ENCODE measurements around the gene PRRX1.

The PRRX1 gene

GRCh38 chr1:170725326-170725725 is 61.4 kb downstream of the PRRX1 start:
- DNase-seq, result no peak

DNA sequence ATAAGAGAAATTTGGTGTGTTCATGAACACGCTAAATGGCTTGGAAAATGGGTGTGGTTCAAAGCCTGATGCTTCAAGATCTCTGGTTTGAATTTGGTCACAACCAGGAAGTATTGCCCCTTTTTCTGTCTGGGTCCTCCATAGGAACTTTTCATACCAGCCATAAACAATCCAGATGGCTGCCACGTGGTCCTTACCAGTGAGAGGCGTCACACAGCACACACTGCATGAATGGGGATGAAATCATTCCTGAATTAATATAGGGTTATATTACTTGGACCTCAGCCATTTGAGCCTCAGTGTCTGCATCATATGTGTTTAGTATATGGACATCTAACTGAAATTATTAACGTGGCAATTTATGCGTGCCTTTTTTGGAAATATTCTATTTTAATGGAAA is 64.0 kb downstream of the PRRX1 start:
- DNase-seq, result no peak

DNA sequence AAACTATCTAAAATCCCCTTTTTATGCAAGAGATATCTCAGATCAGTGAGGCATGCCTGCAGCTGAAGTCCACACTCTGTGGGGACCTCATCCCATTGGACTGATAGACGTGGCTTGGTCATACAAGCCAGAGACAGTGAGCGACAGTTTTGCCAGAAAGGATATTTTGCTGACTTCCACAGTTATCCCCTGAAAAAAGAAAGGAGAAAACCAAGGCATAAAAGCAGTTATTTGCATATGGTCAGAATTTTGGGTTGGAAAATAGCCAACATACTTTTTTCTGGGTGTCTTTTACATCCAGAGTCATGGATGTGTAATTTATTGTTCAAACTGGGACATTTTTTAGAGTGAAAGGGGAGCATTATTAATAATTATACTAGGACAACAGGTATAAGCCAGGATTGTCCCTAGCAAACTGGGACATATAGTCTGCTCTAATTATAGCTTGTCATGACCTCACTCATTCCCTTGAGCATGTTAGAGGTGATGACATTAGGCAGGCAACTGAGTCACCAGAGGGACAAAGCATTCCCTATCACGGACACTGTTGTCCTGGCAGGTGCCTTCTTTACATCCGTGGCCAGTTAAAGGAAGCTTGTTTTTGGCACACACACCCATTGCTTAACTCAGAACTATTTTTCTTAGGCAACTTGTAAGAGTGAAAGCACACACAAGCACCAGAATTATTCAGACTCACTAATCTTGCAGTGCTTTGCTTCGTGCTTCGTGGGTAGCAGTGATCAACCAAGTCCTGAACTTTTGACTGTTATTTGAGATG is 65.5 kb downstream of the PRRX1 start:
- no peak for DNase-seq

GRCh38 chr1:170730014-170730413 is 66.1 kb downstream of the PRRX1 start:
- no peak for DNase-seq

- no peak for DNase-seq
Observed at GRCh38 chr1:170730438-170730837, 66.5 kb downstream of the PRRX1 start.

- no peak for DNase-seq
Observed at GRCh38 chr1:170731566-170732251, 67.8 kb downstream of the PRRX1 start.

- DNase-seq, result no peak
Observed at GRCh38 chr1:170732252-170732588, 68.3 kb downstream of the PRRX1 start.

GRCh38 chr1:170734412-170735175 is 70.7 kb downstream of the PRRX1 start:
- no peak for DNase-seq

- DNase-seq, result no peak
Observed at GRCh38 chr1:170735366-170736263, 71.7 kb downstream of the PRRX1 start.

DNA sequence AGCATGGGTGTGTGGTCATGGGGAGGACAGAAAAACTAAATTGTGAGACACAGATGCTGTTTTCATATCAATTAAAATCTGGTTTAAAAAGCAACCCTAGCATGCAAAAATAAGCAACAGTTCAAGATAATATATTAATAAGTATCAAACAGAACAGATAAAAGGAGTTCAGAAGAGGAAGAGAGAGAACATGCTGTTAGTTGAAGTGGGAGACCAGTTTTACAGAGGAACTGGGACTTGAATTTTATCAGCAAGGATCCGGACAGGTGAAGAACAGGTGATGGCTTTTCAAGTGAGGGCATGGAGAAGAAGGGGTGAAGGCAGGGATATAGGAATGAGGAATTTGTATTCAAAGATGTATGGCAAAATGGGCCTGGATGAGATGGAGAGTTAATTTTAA is 75.9 kb downstream of the PRRX1 start:
- no peak for DNase-seq

DNA sequence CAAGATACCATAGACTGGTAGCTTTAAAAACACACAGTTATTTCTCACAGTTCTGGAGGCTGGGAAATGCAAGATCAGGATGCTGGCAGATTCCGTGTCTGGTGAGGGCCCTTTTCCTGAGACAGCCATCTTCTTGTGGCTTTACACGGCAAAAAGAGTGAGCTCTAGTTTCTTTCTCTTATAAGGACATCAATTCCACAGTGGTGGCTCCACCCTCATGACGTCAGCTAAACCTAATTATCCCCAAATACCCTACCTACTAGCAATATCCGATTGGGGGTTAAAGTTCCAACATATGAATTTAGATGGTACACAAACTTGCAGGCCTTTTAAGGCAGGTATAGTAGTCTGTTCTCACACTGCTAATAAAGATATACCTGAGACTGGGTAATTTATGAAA is 77.7 kb downstream of the PRRX1 start:
- DNase-seq, result no peak

DNA sequence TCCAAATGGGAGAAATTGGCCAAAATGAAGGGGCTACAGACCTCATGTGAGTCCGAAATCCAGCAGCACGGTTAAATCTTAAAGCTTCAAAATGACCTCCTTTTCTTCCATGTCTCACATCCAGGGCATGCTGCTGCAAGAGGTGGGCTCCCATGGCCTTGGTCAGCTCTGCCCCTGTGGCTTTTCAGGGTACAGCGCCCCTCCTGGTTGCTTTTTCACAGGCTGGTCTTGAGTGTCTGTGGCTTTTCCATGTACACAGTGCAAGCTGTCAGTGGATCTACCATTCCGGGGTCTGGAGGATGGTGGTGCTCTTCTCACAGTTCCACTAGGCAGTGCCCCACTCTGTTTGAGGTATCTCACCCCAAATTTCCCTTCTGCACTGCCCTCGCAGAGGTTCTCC is 78.7 kb downstream of the PRRX1 start:
- DNase-seq, result no peak

- no peak for DNase-seq
Observed at GRCh38 chr1:170743083-170743482, 79.2 kb downstream of the PRRX1 start.

GRCh38 chr1:170749549-170749948 is 85.6 kb downstream of the PRRX1 start:
- no peak for DNase-seq

GRCh38 chr1:170749959-170750358 is 86.0 kb downstream of the PRRX1 start:
- DNase-seq, result no peak

- no peak for DNase-seq
Observed at GRCh38 chr1:170755795-170756194, 91.9 kb downstream of the PRRX1 start.

DNA sequence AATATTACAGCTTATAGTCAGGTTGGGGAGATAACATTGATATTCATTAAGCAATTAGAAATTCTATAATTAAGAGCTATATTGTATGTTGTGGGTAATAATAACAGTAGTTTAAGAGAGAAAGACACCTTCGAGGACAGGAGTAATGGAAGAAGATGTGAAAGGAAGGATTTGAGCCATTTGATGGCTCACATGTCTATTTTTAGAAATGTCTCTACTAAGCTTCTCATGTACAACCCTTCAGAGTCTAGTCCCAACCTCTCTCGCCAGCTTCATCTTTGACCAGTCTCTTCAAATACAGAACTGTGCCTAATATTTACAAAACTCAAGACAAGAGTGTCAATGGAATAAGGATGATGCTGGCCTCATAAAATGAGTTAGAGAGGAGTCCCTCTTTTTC is 95.1 kb downstream of the PRRX1 start:
- no peak for DNase-seq

GRCh38 chr1:170765279-170765678 is 101.3 kb downstream of the PRRX1 start:
- no peak for DNase-seq

GRCh38 chr1:170765712-170766330 is 101.9 kb downstream of the PRRX1 start:
- no peak for DNase-seq

DNA sequence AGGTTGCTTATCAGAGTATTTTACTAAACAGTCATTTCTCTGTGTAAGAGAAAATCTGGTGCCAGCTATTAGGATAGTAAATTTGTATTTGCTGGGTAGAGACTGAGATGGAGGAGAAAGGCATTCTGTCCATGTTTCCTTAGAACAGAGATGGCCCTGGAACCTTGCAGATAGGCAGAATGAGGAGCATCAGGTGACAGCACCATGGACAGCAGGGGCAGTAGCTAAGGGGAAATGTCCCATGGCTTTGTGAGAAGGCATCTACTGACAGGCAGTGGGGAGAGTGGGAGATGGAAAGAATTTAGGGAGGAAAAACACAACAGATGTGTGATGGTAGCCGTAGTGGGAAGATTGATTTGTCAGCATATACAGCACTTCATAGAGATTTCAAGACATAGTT is 105.0 kb downstream of the PRRX1 start:
- DNase-seq, result no peak

DNA sequence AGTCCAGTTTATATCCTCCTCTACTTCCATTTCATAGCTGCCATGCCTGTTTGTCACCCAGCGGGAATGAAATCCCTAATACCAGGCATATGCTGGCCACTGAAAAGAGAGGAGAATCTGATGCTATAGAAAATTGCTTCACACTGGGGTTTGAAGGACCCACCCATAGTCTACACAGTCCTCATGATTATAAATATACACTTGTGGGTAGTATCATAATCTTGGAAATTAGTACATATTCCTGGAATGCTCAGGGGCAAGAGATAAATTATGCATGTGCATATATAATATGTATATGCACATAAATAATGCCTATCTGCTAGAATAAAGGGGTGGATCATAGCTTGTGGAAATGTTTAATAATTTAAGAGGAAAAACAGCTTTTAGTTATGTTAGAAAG is 105.8 kb downstream of the PRRX1 start:
- no peak for DNase-seq

- no peak for DNase-seq
Observed at GRCh38 chr1:170770254-170770653, 106.3 kb downstream of the PRRX1 start.

Data from CD4-positive, alpha-beta T cell treated with Interleukin-15 for 1 hour (primary cell).